Spleen (tissue), 7 donors: Measurements from ENCODE around the gene CNTNAP5.

Experiments
- POLR2A ChIP-seq, 3 donors: fragments of 450-650 bp; IDR thresholded peaks; one replicate each; pipeline ENCODE4 v1.5.1; 2017; ENCODE audit warnings: antibody characterized with exemption in 3 of 3, mild to moderate bottlenecking in 1 of 3
- POLR2AphosphoS5 ChIP-seq, 3 donors: sonication (generic); formaldehyde crosslinking; IDR thresholded peaks; one replicate each; pipeline ENCODE4 v1.5.1; 2017; ENCODE audit warnings: antibody characterized with exemption in 3 of 3
- TF ChIP-seq, protein P1 (sequence below), 11 experiments: fragments of 200-600 bp in 7 of 11; fragments of 450-650 bp in 4 of 11; sonication (generic) in 4 of 11; IDR thresholded peaks in 8 of 11; conservative IDR thresholded peaks in 3 of 11; 1 replicate in 7 of 11; 2 replicates in 4 of 11; pipeline versions ENCODE4 v1.4.0 to v1.8.0; 2016 to 2021; ENCODE audit warnings: antibody characterized with exemption in 11 of 11, inconsistent platforms in 4 of 11, mild to moderate bottlenecking in 1 of 11
- donor health status: DM: no; HTN: no; CAD: no; lungs with moderate emphysema.
- donor health status: DM: no; HTN: no; CAD: no.
- donor health status: DM: no; HTN: no; CAD: no.

DNA sequence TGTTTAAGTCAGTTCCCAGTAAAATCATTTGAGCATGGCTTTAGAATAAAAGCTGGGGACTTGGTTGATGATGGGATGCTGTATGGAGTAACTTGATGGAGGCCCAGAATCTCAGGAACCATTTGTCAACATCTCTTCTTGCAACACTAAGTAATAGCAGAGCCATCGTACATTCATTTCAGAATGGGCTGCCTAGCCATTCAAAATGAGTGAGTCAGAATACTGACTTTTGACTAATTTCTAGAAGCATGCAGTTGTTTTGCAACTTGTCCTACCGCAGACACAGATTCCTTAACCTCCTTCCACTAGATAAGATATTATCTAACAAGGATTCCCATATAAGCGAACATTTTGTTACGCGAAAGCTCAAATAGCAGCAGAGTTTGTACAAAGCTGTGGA is 229.5 kb downstream of the CNTNAP5 start:
- TF ChIP-seq, protein P1, sequence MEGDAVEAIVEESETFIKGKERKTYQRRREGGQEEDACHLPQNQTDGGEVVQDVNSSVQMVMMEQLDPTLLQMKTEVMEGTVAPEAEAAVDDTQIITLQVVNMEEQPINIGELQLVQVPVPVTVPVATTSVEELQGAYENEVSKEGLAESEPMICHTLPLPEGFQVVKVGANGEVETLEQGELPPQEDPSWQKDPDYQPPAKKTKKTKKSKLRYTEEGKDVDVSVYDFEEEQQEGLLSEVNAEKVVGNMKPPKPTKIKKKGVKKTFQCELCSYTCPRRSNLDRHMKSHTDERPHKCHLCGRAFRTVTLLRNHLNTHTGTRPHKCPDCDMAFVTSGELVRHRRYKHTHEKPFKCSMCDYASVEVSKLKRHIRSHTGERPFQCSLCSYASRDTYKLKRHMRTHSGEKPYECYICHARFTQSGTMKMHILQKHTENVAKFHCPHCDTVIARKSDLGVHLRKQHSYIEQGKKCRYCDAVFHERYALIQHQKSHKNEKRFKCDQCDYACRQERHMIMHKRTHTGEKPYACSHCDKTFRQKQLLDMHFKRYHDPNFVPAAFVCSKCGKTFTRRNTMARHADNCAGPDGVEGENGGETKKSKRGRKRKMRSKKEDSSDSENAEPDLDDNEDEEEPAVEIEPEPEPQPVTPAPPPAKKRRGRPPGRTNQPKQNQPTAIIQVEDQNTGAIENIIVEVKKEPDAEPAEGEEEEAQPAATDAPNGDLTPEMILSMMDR (IDR thresholded peaks at IDR 0.05 in 8 of 11, conservative IDR thresholded peaks at IDR 0.05 in 3 of 11) = no peak
- no peak for TF ChIP-seq POLR2A (IDR thresholded peaks at IDR 0.05)
- no peak for TF ChIP-seq POLR2AphosphoS5 (IDR thresholded peaks at IDR 0.05)
